ENCODE data around the gene UBE2I.
"Not testable (repeated sequence)": the region's sequence is repeated elsewhere in the genome, so short reads cannot be mapped to it uniquely, and the experiment has no call there.

Gene UBE2I

GRCh38 chr16:1293921-1294656, 15.3 kb upstream of the UBE2I start:
- no peak overlapping the region for H3K4me3 ChIP-seq (ENCODE audit: low read depth, low read length)
- no peak for DNase-seq (ENCODE audit: low read depth, low spot score)
- TF ChIP-seq CTCF (IDR thresholded peaks at IDR 0.05; ENCODE audit: low read depth, low read length) = no peak
- in situ Hi-C loops (cut with HindIII; ENCODE audit: low sequenced_read_pairs) = no loop called here

GRCh38 chr16:1295465-1295864, 14.0 kb upstream of the UBE2I start:
- no peak for TF ChIP-seq CTCF (IDR thresholded peaks at IDR 0.05; ENCODE audit: low read depth, low read length)
- no peak overlapping the region for H3K4me3 ChIP-seq (ENCODE audit: low read depth, low read length)
- no peak for DNase-seq (ENCODE audit: low read depth, low spot score)
- in situ Hi-C loops (cut with HindIII; ENCODE audit: low sequenced_read_pairs) = no loop called here

GRCh38 chr16:1296688-1297017, 12.8 kb upstream of the UBE2I start:
- H3K4me3 ChIP-seq (ENCODE audit: low read depth, low read length); DNase-seq (ENCODE audit: low read depth, low spot score); in situ Hi-C loops (cut with HindIII; ENCODE audit: low sequenced_read_pairs): not testable (repeated sequence)

- in situ Hi-C loops (cut with HindIII; ENCODE audit: low sequenced_read_pairs) = no loop called here
- TF ChIP-seq CTCF (IDR thresholded peaks at IDR 0.05; ENCODE audit: low read depth, low read length) = no peak
- no peak overlapping the region for H3K4me3 ChIP-seq (ENCODE audit: low read depth, low read length)
- DNase-seq (ENCODE audit: low read depth, low spot score) = no peak
Observed at GRCh38 chr16:1297018-1297696, 12.3 kb upstream of the UBE2I start.

GRCh38 chr16:1298406-1298805, 11.0 kb upstream of the UBE2I start:
- H3K4me3 ChIP-seq (ENCODE audit: low read depth, low read length) = no peak overlapping the region
- TF ChIP-seq CTCF (IDR thresholded peaks at IDR 0.05; ENCODE audit: low read depth, low read length) = no peak
- no peak for DNase-seq (ENCODE audit: low read depth, low spot score)
- in situ Hi-C loops (cut with HindIII; ENCODE audit: low sequenced_read_pairs) = no loop called here

- no peak overlapping the region for H3K4me3 ChIP-seq (ENCODE audit: low read depth, low read length)
Observed at GRCh38 chr16:1299012-1299867, 10.2 kb upstream of the UBE2I start.

More at GRCh38 chr16:1299012-1299867, 10.2 kb upstream of the UBE2I start:
- DNase-seq (ENCODE audit: low read depth, low spot score) = no peak
- TF ChIP-seq CTCF (IDR thresholded peaks at IDR 0.05; ENCODE audit: low read depth, low read length) = no peak
- in situ Hi-C loops (cut with HindIII; ENCODE audit: low sequenced_read_pairs) = no loop called here
